Melanocyte of skin (primary cell): Measurements from ENCODE around the gene ATG3. TPM values are rescaled to one million over a fixed set of nuclear protein-coding genes. Genes with fewer than 3 reads are reported as not detected.

Source experiments
- total RNA-seq, 2 donors: library from RNA; depleted of rRNA; stranded (reverse); fragments of >200 nt; gene quantifications; 2 replicates each; pipeline ENCODE4 v1.2.3, GENCODE V29; 2012

Gene ATG3
- total RNA-seq, result 10 to 100 TPM; 77.1 to 92.2 TPM

DNA sequence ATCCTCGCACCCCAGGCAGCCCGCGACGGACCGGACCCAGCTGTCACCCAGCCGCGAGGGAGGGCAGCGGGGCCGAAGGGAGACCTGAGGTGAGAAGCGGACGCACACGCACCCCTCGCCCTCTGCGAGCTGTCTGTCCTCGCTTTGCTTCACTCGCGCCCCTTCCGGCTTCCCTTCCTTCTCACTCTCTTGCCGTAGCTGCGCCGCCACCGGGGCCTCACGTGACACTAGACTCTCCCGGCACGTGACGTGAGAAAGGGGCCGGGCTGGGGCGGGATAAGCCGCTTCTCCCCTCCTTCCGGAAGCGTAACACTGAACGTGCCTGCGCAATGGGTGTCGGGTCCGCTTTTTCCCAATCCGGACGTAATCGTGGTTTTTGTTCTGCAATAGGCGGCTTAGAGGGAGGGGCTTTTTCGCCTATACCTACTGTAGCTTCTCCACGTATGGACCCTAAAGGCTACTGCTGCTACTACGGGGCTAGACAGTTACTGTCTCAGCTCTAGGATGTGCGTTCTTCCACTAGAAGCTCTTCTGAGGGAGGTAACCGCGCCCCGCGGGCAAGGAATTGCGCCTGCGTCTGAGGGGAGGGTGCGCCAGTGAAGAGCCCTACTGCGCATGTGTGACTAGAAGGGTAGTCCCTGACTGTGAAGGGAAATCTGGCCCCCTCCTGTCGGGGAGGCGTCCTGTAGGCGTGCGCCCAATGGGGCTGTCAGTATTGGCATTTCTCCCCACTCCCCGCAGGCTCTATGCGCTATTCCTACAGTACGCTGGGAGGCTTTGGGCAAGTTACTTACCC is at the start of gene ATG3, which contains the start of gene SLC35A5:
TSS of gene ATG3 (minus strand) at position 229 of the 796 bp plus-strand sequence. CDS start 434 bp downstream, outside the sequence.
TSS of gene SLC35A5 (plus strand) at position 312 of the 796 bp plus-strand sequence. CDS start 1,359 bp downstream, outside the sequence.

GRCh38 chr3:112498914-112499711 is 62.6 kb downstream of the ATG3 start, which contains the start of gene BTLA:
Gene BTLA, minus strand, starts transcription at chr3:112499472. Its CDS starts 114 bp downstream, at chr3:112499358.

Other genes starting within 250 kb of the ATG3 start
- 10 to 100 TPM in 1 of 2 donors, 1 to 10 TPM in 1; 7.2 to 17.0 TPM for gene CD200, start 228.8 kb downstream of the ATG3 start, total RNA-seq
- gene BTLA, start 62.5 kb downstream of the ATG3 start, total RNA-seq, result not detected
- 10 to 100 TPM; 40.0 to 47.5 TPM for gene SLC35A5, start 83 bp upstream of the ATG3 start, total RNA-seq
- gene CCDC80, start 79.2 kb upstream of the ATG3 start, total RNA-seq, result 10 to 100 TPM; 11.7 to 15.8 TPM